ENCODE data around the gene SHISAL1.

SHISAL1 gene

DNA sequence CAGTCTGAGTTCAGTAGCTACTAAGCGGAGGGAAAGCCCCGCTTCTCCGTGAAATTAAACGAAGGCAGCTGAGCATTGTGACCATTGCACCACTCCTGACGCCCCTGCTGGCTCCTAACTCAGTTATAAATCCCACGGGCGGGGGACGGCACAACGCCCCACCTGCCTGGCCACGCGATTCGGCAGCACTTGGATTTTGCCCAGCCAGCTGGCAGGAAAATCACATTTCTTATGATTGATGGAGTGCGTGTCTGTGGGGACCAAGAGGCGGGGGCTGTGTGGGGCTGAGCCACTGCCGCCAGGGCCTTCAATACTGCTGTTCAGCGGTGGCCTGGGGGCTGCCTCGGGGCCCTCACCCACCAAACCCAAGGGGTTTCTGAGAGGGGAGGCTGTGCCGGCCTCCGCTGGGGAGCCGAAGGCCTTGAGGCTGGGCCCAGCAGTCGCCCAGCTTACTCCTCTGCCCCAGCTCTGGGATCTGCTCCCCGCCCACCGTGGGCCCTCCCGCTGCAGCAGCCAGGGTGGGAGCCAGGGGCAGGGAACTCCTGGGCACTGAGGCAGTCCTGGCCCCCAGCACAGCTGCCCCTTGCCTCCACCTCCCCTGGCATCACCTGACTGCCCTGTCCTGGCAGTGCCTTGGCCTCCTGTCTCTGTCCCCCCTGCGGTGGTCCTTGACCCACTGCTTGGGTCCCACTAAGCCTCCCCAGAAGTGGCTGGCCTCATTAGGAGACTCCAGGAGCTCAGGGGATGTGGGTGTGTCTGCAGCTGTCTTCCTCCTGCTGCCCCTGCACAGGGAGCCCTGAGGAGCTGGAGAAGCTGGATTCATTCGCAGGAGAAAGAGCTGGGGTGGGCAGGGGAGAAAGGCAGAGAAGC lies 30.7 kb downstream of the SHISAL1 start:
- H3K4me3 ChIP-seq (ENCODE audit: low read depth, low read length) = no peak overlapping the region

DNA sequence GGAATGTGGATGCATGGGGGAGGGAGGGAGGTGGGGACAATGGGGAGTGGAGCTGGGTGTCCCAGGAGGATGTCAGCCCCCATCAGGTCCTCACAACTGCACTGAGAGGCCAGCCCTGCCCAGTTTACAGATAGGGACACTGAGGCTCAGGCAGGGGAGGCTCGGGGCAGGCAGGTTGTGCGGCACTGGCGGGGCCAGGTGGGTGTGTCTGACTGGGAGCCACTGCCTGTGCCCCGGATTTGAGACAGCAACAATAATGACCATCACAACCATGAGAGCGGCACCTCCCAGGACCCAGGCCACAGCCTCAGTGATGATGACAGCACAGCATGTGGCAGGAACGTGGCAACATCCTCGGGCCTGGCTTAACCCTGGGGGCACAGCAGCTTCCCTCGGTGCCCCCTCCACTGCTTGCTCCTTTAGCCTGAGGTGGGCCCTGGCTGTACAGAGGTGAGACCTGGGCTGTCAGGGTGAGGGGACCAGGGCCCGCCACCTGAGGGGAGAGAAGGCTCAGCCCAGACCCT lies 32.0 kb downstream of the SHISAL1 start:
- no peak overlapping the region for H3K4me3 ChIP-seq (ENCODE audit: low read depth, low read length)

DNA sequence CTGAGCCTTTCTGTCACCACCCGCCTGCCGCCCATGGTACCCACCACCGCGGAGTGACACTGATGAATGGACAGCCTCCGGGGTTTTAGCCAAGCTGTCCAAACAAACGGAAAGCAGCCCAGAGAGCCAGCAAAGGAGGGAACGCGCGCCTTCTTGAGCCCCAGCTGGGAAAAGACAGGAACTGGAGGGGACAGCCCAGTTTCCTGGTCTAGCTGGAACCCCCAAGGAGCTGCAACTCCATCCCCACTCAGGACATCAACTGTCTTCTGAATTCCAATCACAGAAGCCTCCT lies 33.7 kb downstream of the SHISAL1 start:
- no peak overlapping the region for H3K4me3 ChIP-seq (ENCODE audit: low read depth, low read length)

- H3K4me3 ChIP-seq (ENCODE audit: low read depth, low read length) = no peak overlapping the region
Measured at GRCh38 chr22:44278243-44279068, 34.3 kb downstream of the SHISAL1 start.

- H3K4me3 ChIP-seq (ENCODE audit: low read depth, low read length) = no peak overlapping the region
Measured at GRCh38 chr22:44277386-44278135, 35.2 kb downstream of the SHISAL1 start.

DNA sequence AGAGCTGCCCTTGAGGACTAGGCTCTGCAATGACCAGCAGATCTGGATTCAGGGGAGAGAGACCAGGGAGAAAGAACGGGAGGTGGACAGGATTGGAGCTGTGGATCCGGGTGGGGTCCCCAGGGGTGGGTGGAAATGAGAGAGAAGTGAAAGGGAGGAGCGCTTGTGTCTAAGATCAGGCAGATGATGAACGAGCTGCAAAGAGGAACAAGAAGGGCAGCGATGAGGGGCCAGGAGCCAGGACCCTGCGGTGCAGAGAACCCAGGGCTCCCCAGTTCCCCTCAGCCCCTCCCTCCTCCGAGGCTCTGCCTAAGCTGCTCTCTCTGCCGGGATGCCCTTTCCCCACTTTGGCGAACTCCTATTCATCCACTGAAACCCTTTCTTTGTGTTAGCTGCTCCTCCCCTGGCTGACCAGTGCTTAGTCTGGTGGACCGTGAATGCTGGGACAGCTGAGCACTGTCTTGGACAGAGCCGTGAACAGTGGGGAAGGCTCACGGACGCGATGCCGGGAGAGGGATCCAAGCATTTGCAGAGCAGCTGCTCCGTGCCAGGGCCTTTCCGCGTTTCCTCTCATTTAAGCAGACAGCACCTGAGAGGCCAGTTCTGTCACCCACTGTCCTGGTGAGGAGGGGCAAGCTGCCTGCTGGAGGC lies 35.9 kb downstream of the SHISAL1 start:
- H3K4me3 ChIP-seq (ENCODE audit: low read depth, low read length) = no peak overlapping the region

GRCh38 chr22:44276041-44276440 lies 36.7 kb downstream of the SHISAL1 start:
- H3K4me3 ChIP-seq (ENCODE audit: low read depth, low read length) = no peak overlapping the region

- H3K4me3 ChIP-seq (ENCODE audit: low read depth, low read length) = no peak overlapping the region
Measured at GRCh38 chr22:44275631-44275995, 37.1 kb downstream of the SHISAL1 start.

GRCh38 chr22:44274918-44275630 lies 37.7 kb downstream of the SHISAL1 start:
- H3K4me3 ChIP-seq (ENCODE audit: low read depth, low read length) = no peak overlapping the region

GRCh38 chr22:44273175-44273574 lies 39.6 kb downstream of the SHISAL1 start:
- H3K4me3 ChIP-seq (ENCODE audit: low read depth, low read length) = no peak overlapping the region

- no peak overlapping the region for H3K4me3 ChIP-seq (ENCODE audit: low read depth, low read length)
Measured at GRCh38 chr22:44272401-44272771, 40.4 kb downstream of the SHISAL1 start.

DNA sequence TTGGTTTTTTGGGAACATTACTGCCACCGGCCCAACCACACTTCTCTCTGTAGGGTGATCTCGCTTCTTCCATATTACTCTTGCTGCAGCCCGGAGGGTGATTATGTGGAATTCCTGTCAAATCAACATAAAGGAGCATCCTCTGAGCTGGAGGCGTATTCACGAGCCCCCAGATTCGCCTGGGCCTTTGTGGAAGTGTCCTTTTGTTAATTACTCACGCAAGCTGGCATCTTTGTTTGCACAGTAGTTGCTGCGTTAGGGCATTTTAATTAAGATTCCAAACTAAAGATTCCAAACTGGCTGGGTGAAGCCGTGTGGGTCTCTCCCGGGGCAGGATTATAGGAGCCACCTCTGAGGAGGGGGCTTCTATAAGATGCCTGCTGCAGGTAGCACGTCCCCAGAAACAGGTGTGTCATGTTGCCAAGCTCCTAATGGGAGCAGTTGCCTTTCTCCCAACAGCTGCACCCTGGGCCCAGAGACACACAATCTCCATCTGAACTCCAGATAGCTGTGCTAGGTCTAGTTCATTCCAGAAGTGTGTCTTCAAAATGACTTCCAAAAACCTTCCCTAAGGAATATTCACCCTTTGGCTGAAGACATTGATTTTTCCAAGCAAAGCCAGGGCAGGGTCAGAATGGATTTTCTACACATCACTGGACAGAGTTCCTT lies 40.9 kb downstream of the SHISAL1 start:
- no peak overlapping the region for H3K4me3 ChIP-seq (ENCODE audit: low read depth, low read length)

DNA sequence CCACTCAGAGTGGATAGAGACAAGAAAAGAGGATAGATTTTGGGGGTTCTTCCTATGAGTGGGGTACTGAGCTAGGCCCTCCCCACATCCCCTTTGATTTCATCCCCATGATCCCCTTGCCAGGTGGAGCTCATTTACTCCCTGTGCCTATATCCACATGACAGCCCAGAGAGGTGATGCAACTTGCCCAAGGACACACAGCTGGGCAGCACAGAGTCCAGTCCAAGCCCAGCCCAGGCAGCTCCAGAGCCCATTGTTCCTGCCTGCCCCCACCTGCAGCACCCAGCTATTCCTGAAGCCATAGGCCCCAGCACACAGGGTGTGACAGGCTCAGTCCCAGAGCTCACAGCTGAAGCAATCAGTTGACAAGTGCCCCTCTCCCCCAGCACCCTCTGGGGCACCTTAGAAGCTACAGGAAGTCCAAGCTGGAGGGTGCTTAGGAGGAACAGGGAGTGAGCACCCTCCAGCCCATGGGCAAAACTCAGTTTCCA lies 41.7 kb downstream of the SHISAL1 start:
- no peak overlapping the region for H3K4me3 ChIP-seq (ENCODE audit: low read depth, low read length)

DNA sequence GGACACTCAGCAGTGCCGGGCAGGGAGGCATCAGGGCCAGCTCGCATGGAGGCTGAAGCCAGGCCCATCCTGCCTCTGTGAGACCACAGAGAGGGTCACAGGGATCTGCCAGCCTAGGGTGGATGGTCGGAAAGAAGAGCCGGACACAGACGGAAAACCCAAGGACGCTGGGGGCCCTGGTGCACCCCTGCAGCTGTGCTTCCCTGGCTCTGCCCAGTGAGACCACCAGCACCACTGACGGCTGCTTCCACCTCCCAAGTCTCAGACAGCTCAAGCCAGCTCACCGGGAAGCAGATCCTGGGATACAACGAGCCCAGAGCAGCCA lies 42.2 kb downstream of the SHISAL1 start:
- H3K4me3 ChIP-seq (ENCODE audit: low read depth, low read length) = no peak overlapping the region

- no peak overlapping the region for H3K4me3 ChIP-seq (ENCODE audit: low read depth, low read length)
Measured at GRCh38 chr22:44269757-44270555, 42.8 kb downstream of the SHISAL1 start.

- H3K4me3 ChIP-seq (ENCODE audit: low read depth, low read length) = no peak overlapping the region
Measured at GRCh38 chr22:44269117-44269498, 43.6 kb downstream of the SHISAL1 start.

GRCh38 chr22:44268431-44269116 lies 44.2 kb downstream of the SHISAL1 start:
- H3K4me3 ChIP-seq (ENCODE audit: low read depth, low read length) = no peak overlapping the region

- H3K4me3 ChIP-seq (ENCODE audit: low read depth, low read length) = no peak overlapping the region
Measured at GRCh38 chr22:44267856-44268255, 44.9 kb downstream of the SHISAL1 start.

Measured in iPS-11a (cell line).